HG02588 (cell line): ENCODE data around the gene KRTAP5-7.

Experiments used
- ATAC-seq: cut with Tn5 transposase; IDR thresholded peaks from one replicate; pipeline ENCODE4 v1.9.1; 2021; ENCODE audit warnings: mild to moderate bottlenecking, moderate library complexity; ENCODE audit not compliant: unreplicated experiment

The KRTAP5-7 gene

DNA sequence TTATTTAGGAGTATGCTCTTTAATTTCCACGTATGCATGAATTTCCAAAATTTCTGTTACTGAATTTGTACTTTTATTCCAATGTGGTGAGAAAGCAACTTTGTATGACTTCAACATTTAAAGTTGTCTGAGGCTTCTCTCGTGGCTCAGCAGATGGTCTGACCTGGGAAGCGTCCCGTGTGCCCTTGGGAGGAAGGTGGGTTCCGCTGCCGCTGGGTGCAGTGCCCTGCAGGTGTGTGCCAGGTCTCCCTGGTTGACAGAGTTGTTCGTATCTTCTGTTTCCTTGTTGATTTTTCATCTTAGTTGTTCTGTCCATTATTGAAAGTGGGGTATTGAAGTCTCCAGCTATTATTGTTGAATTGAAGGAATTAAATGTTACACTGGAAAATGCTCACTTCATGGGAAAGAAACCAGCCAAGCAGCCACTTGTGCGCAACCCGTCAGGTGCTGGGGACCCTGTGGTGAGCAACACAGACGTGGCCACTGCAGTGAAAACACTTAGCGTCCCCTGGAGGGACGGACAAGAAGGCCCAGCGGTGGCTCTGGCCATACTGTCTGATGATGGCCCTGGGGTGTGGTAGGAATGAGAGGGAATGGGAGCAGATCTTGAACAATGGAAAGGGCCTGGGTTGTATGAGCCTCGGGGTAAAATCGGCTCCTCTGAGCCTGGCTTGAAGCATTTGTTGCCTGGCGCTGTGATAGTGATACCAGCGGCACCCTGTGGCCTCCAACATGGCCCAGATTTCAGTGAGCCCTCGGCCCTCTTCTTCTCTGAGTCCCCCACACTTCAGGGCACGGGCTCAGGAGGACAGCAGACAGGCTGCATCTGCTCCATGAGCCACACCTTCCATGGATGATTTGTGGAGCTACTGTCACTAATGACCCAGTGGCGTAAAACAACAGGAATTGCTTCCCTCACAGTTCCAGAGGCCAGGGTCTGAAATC is 31.5 kb upstream of the KRTAP5-7 start:
- ATAC-seq, result no peak

GRCh38 chr11:71496421-71496820 is 30.6 kb upstream of the KRTAP5-7 start:
- no peak for ATAC-seq

DNA sequence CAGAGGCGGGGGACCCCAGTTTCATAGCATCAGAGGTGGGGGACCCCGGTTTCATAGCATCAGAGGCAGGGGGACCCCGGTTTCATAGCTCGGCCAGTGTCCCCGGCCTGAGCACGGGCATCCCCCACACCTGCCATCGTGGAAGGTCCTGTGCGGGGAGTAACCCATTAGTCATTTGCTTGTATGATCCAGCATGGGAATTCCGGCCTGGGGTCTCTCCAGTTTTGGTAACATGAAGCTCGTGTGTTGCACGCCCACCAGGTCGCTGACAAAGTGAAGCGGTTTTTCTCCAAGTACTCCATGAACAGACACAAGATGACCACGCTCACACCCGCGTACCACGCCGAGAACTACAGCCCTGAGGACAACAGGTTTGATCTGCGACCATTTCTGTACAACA is 29.0 kb upstream of the KRTAP5-7 start:
- no peak for ATAC-seq

DNA sequence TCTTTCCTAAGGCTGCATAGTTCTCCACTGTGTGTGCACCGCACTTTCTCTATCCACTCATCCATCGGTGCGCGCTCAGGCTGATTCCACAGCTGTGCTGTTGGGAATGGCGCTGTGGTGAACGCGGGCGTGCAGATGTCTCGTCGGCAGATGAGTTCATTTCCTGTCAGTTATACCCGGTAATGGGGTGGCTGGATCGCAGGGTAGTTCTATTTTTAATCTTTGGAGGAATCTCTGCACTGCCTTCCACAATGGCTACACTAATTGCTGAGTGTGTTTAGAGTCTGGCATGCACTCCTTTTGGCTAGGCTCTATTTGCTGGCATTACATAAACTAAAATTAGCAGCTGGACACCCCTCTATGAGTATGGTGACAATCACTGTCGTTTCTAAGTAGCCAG is 27.9 kb upstream of the KRTAP5-7 start:
- ATAC-seq, result no peak

DNA sequence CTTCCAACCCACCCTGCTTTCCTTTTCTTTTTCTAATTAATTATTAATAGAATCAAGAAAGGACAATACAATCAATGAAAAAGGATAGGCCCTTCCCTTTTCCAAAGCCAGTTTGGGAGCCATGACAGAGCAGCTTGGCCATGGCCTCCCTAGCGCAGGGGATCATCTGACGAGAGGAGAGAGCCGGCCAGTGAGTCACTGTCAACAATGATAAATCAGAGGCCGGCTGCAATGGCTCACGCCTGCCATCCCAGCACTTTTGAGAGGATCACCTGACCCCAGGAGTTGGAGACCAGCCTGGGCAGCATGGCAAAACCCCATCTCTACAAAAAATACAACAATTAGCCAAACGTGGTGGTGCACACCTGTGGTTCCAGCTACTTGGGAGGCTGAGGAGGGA is 27.5 kb upstream of the KRTAP5-7 start:
- no peak for ATAC-seq

- ATAC-seq, result no peak
Measured at GRCh38 chr11:71500601-71501021, 26.5 kb upstream of the KRTAP5-7 start.

- no peak for ATAC-seq
Measured at GRCh38 chr11:71501071-71501985, 25.7 kb upstream of the KRTAP5-7 start.

- no peak for ATAC-seq
Measured at GRCh38 chr11:71502026-71502425, 25.0 kb upstream of the KRTAP5-7 start.

GRCh38 chr11:71502871-71503435 is 24.1 kb upstream of the KRTAP5-7 start:
- no peak for ATAC-seq

DNA sequence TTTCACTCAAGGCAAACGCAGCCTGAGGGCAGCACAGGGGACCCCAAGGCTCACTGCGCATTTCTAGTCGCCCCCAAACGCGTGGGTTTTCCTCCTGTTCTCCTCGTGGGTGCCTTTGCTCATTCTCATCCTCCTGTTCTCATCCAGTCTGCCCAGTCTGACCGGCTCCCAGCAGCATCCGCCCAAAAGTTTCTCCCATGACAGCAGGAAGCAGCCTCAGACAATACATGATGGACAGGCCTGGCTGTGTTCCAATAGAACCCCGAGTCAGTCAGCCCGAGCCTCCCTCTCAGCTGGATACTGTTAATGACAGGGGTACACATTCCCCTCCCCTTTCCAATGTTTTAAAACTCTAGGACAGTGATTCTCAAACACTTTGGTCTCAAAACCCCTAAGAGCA is 22.5 kb upstream of the KRTAP5-7 start:
- ATAC-seq, result no peak

GRCh38 chr11:71505001-71505400 is 22.1 kb upstream of the KRTAP5-7 start:
- no peak for ATAC-seq

- no peak for ATAC-seq
Measured at GRCh38 chr11:71505781-71506180, 21.3 kb upstream of the KRTAP5-7 start.

- ATAC-seq, result no peak
Measured at GRCh38 chr11:71507102-71507501, 20.0 kb upstream of the KRTAP5-7 start.

- no peak for ATAC-seq
Measured at GRCh38 chr11:71518506-71519471, 8.3 kb upstream of the KRTAP5-7 start.

GRCh38 chr11:71519546-71519945 is 7.5 kb upstream of the KRTAP5-7 start:
- no peak for ATAC-seq

DNA sequence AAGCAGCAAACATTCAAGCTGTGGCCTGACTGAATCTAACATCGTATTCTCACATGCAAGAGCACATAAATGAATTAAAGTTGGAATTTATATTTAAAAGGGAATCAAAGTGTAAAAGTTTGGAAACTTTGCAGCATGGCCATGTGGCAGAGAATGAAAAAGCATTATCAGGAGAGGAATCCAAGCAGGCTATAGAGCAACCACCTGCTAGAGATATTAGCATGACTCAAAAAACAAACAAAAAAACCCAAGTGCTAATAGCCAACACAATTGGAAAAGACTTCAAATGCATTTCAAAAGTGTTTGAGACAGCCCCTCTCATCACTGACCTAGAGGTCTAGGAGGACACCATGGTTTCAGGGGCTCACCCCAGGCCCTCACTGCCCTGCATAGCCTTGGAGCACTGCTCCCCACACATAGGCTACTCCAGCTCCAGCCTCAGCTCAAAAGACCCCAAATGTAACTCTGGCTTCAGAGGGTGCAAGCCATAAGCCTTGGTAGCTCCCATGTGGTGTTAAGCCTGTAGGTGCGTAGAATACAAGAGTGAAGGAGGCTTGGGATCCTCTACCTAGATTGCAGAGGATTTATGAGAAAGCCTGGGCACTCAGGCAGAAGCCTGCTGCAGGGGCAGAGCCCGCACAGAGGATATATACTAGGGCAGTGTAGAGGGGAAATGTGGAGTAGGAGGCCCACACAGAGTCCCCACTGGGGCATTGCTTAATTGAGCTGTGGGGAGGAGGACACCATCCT is 1.7 kb upstream of the KRTAP5-7 start:
- ATAC-seq, result no peak

GRCh38 chr11:71525938-71526495 is 1.1 kb upstream of the KRTAP5-7 start:
- no peak for ATAC-seq

- no peak for ATAC-seq
Measured at GRCh38 chr11:71527576-71528210, 626 bp downstream of the KRTAP5-7 start.

GRCh38 chr11:71530602-71531001 is 3.5 kb downstream of the KRTAP5-7 start:
- no peak for ATAC-seq
